ENCODE measurements around the gene PTPN3.

Gene PTPN3

GRCh38 chr9:109440797-109441287 is 57.3 kb downstream of the PTPN3 start:
- TF ChIP-seq CTCF (IDR thresholded peaks at IDR 0.05; ENCODE audit: low read depth, low read length) = peak; percentile 86
- DNase-seq (ENCODE audit: low read depth in 2 of 2) = peak; percentile 88 to 93
- no peak overlapping the region for H3K4me3 ChIP-seq (replicated peaks in 1 of 2; ENCODE audit: low read depth in 2 of 2, low read length in 2 of 2)

- DNase-seq (ENCODE audit: low read depth in 2 of 2) = no peak
- no peak overlapping the region for H3K4me3 ChIP-seq (replicated peaks in 1 of 2; ENCODE audit: low read depth in 2 of 2, low read length in 2 of 2)
- TF ChIP-seq CTCF (IDR thresholded peaks at IDR 0.05; ENCODE audit: low read depth, low read length) = no peak
Measured at GRCh38 chr9:109440117-109440515, 58.0 kb downstream of the PTPN3 start.

- DNase-seq (ENCODE audit: low read depth in 2 of 2) = no peak
- TF ChIP-seq CTCF (IDR thresholded peaks at IDR 0.05; ENCODE audit: low read depth, low read length) = no peak
- no peak overlapping the region for H3K4me3 ChIP-seq (replicated peaks in 1 of 2; ENCODE audit: low read depth in 2 of 2, low read length in 2 of 2)
Measured at GRCh38 chr9:109439378-109440116, 58.6 kb downstream of the PTPN3 start.

GRCh38 chr9:109437286-109437685 is 60.8 kb downstream of the PTPN3 start:
- no peak for DNase-seq (ENCODE audit: low read depth in 2 of 2)
- no peak for TF ChIP-seq CTCF (IDR thresholded peaks at IDR 0.05; ENCODE audit: low read depth, low read length)
- H3K4me3 ChIP-seq (replicated peaks in 1 of 2; ENCODE audit: low read depth in 2 of 2, low read length in 2 of 2) = no peak overlapping the region

GRCh38 chr9:109436071-109436470 is 62.0 kb downstream of the PTPN3 start:
- no peak overlapping the region for H3K4me3 ChIP-seq (replicated peaks in 1 of 2; ENCODE audit: low read depth in 2 of 2, low read length in 2 of 2)
- DNase-seq (ENCODE audit: low read depth in 2 of 2) = no peak
- no peak for TF ChIP-seq CTCF (IDR thresholded peaks at IDR 0.05; ENCODE audit: low read depth, low read length)

GRCh38 chr9:109433476-109433875 is 64.6 kb downstream of the PTPN3 start:
- H3K4me3 ChIP-seq (replicated peaks in 1 of 2; ENCODE audit: low read depth in 2 of 2, low read length in 2 of 2) = no peak overlapping the region
- no peak for TF ChIP-seq CTCF (IDR thresholded peaks at IDR 0.05; ENCODE audit: low read depth, low read length)
- no peak for DNase-seq (ENCODE audit: low read depth in 2 of 2)

- no peak overlapping the region for H3K4me3 ChIP-seq (replicated peaks in 1 of 2; ENCODE audit: low read depth in 2 of 2, low read length in 2 of 2)
- no peak for DNase-seq (ENCODE audit: low read depth in 2 of 2)
- no peak for TF ChIP-seq CTCF (IDR thresholded peaks at IDR 0.05; ENCODE audit: low read depth, low read length)
Measured at GRCh38 chr9:109430231-109430630, 67.9 kb downstream of the PTPN3 start.

Measured in cardiac fibroblast (primary cell).